Fibroblast of lung (primary cell): Measurements from ENCODE around the gene C1orf122. TPM values are rescaled to one million over a fixed set of nuclear protein-coding genes. Genes with fewer than 3 reads are reported as not detected.

ENCODE experiments used
- DNase-seq, 2 donors: peaks; one replicate each; pipeline versions ENCODE4 v3.0.0 to v3.0.0-alpha.2; 2010; ENCODE audit warnings: low read depth in 2 of 2
- H2AFZ ChIP-seq: 2 replicates; pipeline ENCODE4 v1.5.1; 2012; ENCODE audit warnings: low read length, control low read depth, inconsistent platforms
- H3K27ac ChIP-seq: 2 replicates; pipeline ENCODE4 v1.5.1; 2011; ENCODE audit warnings: low read length, control low read depth; ENCODE audit not compliant: insufficient read depth
- H3K27me3 ChIP-seq: 2 replicates; pipeline ENCODE4 v1.5.1; 2011; ENCODE audit warnings: mild to moderate bottlenecking, low read length; ENCODE audit not compliant: control insufficient read depth, insufficient read depth
- H3K36me3 ChIP-seq: 2 replicates; pipeline ENCODE4 v1.5.1; 2011; ENCODE audit warnings: low read length; ENCODE audit not compliant: control insufficient read depth, insufficient read depth
- H3K4me1 ChIP-seq: 2 replicates; pipeline ENCODE4 v1.5.1; 2011; ENCODE audit warnings: low read length; ENCODE audit not compliant: control insufficient read depth, insufficient read depth; ENCODE audit errors: extremely low read depth
- H3K4me2 ChIP-seq: 2 replicates; pipeline ENCODE4 v1.5.1; 2011; ENCODE audit warnings: low read length, control low read depth; ENCODE audit not compliant: insufficient read depth; ENCODE audit errors: extremely low read depth
- H3K4me3 ChIP-seq, 4 experiments: fragments of 200-600 bp in 1 of 4; sonication (generic) in 1 of 4; replicated peaks in 1 of 4; 2 replicates each; pipeline ENCODE4 v1.5.1; 2011 to 2016; ENCODE audit warnings: low read length in 4 of 4, low read depth in 3 of 4, mild to moderate bottlenecking in 3 of 4, control low read depth in 2 of 4, inconsistent platforms in 1 of 4, mixed read lengths in 1 of 4; ENCODE audit not compliant: insufficient read depth in 1 of 4; ENCODE audit errors: control extremely low read depth in 1 of 4
- H3K79me2 ChIP-seq: 2 replicates; pipeline ENCODE4 v1.5.1; 2012; ENCODE audit warnings: mild to moderate bottlenecking, low read length, inconsistent platforms; ENCODE audit not compliant: control insufficient read depth, insufficient read depth
- H3K9ac ChIP-seq: 2 replicates; pipeline ENCODE4 v1.5.1; 2011; ENCODE audit warnings: mild to moderate bottlenecking, low read length, control low read depth; ENCODE audit not compliant: insufficient read depth
- H3K9me3 ChIP-seq: 2 replicates; pipeline ENCODE4 v1.5.1; 2012; ENCODE audit warnings: low read depth, low read length; ENCODE audit not compliant: control insufficient read depth, insufficient read depth
- H4K20me1 ChIP-seq: 2 replicates; pipeline ENCODE4 v1.5.1; 2011; ENCODE audit warnings: low read length; ENCODE audit not compliant: control insufficient read depth, insufficient read depth; ENCODE audit errors: extremely low read depth
- CTCF ChIP-seq, 2 donors: IDR thresholded peaks in 1 of 2; conservative IDR thresholded peaks in 1 of 2; 1 replicate in 1 of 2; 2 replicates in 1 of 2; pipeline ENCODE4 v1.5.1; 2011 to 2012; ENCODE audit warnings: low read length in 2 of 2, control low read depth in 1 of 2, inconsistent platforms in 1 of 2, low read depth in 1 of 2, mild to moderate bottlenecking in 1 of 2
- EZH2 ChIP-seq: IDR thresholded peaks from 2 replicates; pipeline ENCODE4 v1.5.1; 2012; ENCODE audit warnings: low read length, control low read depth, mild to moderate bottlenecking; ENCODE audit errors: missing control alignments
- polyA plus RNA-seq, 2 donors: library from polyadenylated mRNA; depleted of rRNA in 1 of 2; stranded (reverse) in 1 of 2; unstranded in 1 of 2; fragments of >200 nt; gene quantifications; 2 replicates each; pipeline ENCODE4 v1.2.1, GENCODE V29; 2011 to 2012; ENCODE audit warnings: missing spikeins in 1 of 2
- total RNA-seq: library from RNA; depleted of rRNA; stranded (reverse); fragments of >200 nt; gene quantifications from 2 replicates; pipeline ENCODE4 v1.2.1, GENCODE V29; 2014

The C1orf122 gene
- total and polyA plus RNA-seq, 2 donors (not counting 1 experiment from before 2014, with no cell fraction given), result 14.8 to 28.1 TPM

GRCh38 chr1:37836788-37837187, 29.2 kb downstream of the C1orf122 start:
- H3K4me2 ChIP-seq, result no peak overlapping the region
- no peak for TF ChIP-seq EZH2
- TF ChIP-seq CTCF (conservative IDR thresholded peaks at IDR 0.05 in 1 of 2, IDR thresholded peaks at IDR 0.05 in 1 of 2; ENCODE audit: low read depth in 1 of 2, low read length in 2 of 2), result no peak
- H3K4me1 ChIP-seq, result no peaks in the 10 kb centered on the region
- H3K79me2 ChIP-seq, result peaks cover 4% of the 10 kb centered on the region
- no peak overlapping the region for H2AFZ ChIP-seq
- no peak overlapping the region for H3K27ac ChIP-seq
- H3K4me3 ChIP-seq, result no peak overlapping the region
- H3K9ac ChIP-seq, result no peak overlapping the region
- no peaks in the 10 kb centered on the region for H3K27me3 ChIP-seq
- H3K9me3 ChIP-seq, result no peaks in the 10 kb centered on the region
- DNase-seq, result no peak
- no peaks in the 10 kb centered on the region for H4K20me1 ChIP-seq
- H3K36me3 ChIP-seq, result peaks cover 12% of the 10 kb centered on the region

- TF ChIP-seq CTCF (conservative IDR thresholded peaks at IDR 0.05 in 1 of 2, IDR thresholded peaks at IDR 0.05 in 1 of 2; ENCODE audit: low read depth in 1 of 2, low read length in 2 of 2) (no peak), EZH2 (no peak)
- no peak overlapping the region for H3K4me2 ChIP-seq
- no peak for DNase-seq
- H3K36me3 ChIP-seq, result peaks cover 12% of the 10 kb centered on the region
- H3K27me3 ChIP-seq, result no peaks in the 10 kb centered on the region
- H4K20me1 ChIP-seq, result no peaks in the 10 kb centered on the region
- H3K79me2 ChIP-seq, result peaks cover 4% of the 10 kb centered on the region
- no peak overlapping the region for H3K9ac ChIP-seq
- H3K9me3 ChIP-seq, result no peaks in the 10 kb centered on the region
- no peak overlapping the region for H2AFZ ChIP-seq
- H3K27ac ChIP-seq, result no peak overlapping the region
- H3K4me1 ChIP-seq, result no peaks in the 10 kb centered on the region
- H3K4me3 ChIP-seq, result no peak overlapping the region
Measured at GRCh38 chr1:37839676-37840075, 32.1 kb downstream of the C1orf122 start.

- Histone ChIP-seq H3K9me3 (no peaks in the 10 kb centered on the region), H3K4me2 (no peak overlapping the region), H2AFZ (no peak overlapping the region), H3K27ac (no peak overlapping the region), H3K9ac (no peak overlapping the region), H3K4me1 (no peaks in the 10 kb centered on the region), H3K79me2 (peaks cover 9% of the 10 kb centered on the region), H3K36me3 (peaks cover 10% of the 10 kb centered on the region), H4K20me1 (no peaks in the 10 kb centered on the region), H3K27me3 (no peaks in the 10 kb centered on the region), H3K4me3 (no peak overlapping the region)
- no peak for TF ChIP-seq EZH2
- no peak for TF ChIP-seq CTCF (conservative IDR thresholded peaks at IDR 0.05 in 1 of 2, IDR thresholded peaks at IDR 0.05 in 1 of 2; ENCODE audit: low read depth in 1 of 2, low read length in 2 of 2)
- peak in 1 of 2 donors; percentile 47 for DNase-seq
Measured at GRCh38 chr1:37840711-37841110, 33.1 kb downstream of the C1orf122 start.
